Globus pallidus (tissue), 1 donor: ENCODE data around the gene PARP8.
"Not testable (repeated sequence)": the region's sequence is repeated elsewhere in the genome, so short reads cannot be mapped to it uniquely, and the experiment has no call there.

Experiments used
- DNase-seq: peaks from one replicate; pipeline ENCODE4 v3.0.0-alpha.2; 2015; ENCODE audit warnings: low spot score

The PARP8 gene

GRCh38 chr5:50727149-50727496, 60.7 kb downstream of the PARP8 start:
- DNase-seq, result no peak

- no peak for DNase-seq
Measured at GRCh38 chr5:50727845-50728244, 61.4 kb downstream of the PARP8 start.

DNA sequence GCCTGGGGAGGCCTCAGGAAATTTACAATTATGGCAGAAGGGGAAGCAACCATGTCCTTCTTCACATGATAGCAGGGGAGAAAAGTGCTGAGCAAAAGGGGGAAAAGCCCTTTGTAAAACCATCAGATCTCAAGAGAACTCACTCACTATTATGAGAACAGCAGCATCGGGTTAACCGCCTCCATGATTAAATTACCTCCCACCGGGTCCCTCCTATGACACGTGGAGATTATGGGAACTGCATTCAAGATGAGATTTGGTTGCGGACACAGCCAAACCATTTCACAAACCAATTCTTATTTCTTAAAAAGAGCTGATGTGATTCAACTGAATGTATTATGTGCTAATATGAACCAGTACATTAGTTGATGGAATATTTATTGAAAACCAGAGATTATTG, 63.9 kb downstream of the PARP8 start:
- DNase-seq, result no peak

DNA sequence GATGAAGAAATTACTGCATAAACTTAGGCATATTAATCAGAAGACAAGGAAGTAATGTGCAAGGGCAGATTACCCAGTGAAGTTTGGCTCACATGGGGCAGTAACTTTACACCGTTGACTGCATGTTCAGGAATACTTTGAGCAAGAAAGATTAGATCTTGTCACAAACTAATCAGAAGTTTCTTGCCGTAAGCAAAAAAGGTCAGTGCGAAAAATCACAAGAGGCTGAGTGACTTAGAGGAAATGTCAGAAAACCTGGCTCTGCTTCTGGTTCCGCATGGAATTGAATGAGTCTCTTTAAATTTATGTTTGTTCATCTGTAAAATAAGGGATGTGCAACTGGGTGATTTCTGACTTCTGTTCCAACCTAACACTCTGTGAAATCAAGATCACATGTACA, 64.4 kb downstream of the PARP8 start:
- no peak for DNase-seq

DNA sequence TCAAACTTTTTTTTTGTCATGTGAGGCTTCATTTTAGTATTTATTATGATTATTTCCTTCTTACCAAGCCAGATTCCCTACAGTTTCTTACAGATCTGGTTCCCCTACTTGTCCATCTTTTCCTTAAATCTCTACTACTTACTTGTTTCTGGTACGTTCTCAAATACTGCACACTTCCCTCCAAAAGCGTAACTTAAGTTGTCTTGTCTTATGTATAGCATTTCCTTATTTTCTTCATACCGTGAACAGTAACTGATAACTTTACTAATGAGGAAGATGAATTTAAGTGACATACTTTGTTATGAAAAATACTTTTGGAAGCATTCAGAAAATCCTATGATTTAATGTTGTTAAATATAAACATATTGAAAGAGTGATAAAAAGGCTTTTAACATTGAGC, 67.3 kb downstream of the PARP8 start:
- DNase-seq, result no peak

DNA sequence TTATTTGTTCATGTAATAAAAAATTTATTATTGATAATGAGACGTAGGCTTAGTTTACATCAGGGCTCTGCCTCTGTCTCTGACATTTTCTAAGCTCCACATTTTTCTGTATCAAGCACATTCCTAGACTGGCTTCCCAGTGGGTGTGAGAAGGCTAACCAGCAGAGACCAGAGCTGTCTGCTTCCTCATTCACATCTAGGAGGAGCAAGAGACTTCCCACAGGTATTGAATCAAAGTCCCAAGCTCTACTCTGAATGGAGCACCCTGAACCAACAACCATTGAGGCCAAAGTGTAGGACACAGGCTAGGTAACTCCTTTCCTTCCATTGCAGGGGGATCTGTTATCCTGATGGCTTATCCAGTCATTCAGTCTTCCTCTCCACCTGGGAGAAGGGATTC, 72.4 kb downstream of the PARP8 start:
- no peak for DNase-seq

- DNase-seq, result no peak
Measured at GRCh38 chr5:50740832-50741231, 74.4 kb downstream of the PARP8 start.

GRCh38 chr5:50744776-50745175, 78.3 kb downstream of the PARP8 start:
- no peak for DNase-seq

DNA sequence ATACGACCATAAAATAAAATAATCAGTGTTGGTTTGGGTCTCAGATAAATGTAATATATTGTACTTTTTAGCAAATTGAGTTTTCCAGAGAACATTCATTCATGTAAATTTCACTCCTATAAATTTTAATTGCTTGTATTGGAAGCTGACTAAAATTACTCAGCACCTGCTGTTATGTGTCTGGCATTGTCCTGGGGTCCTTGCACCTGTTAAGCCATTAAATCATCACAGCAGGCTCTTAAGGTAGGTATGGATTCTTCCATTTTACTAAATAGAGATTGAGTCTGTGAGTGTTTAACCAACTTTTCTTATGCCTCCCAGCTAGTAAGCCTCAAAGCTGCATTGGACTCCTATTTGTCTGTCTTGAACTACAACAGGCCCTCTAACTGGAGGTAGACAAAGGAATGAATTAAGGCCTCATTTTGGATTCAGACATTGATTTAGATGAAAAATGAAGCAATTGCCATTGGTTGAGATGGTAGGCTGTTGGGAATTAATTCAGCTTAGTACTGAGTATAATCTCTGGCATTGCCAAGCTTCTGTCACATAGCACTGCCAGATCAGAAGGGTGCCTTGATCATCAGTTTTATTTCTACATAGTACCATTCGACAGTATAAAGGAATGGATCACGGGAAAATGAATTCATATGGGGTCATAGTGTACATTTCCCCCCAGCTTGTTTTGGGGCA, 78.9 kb downstream of the PARP8 start:
- no peak for DNase-seq

DNA sequence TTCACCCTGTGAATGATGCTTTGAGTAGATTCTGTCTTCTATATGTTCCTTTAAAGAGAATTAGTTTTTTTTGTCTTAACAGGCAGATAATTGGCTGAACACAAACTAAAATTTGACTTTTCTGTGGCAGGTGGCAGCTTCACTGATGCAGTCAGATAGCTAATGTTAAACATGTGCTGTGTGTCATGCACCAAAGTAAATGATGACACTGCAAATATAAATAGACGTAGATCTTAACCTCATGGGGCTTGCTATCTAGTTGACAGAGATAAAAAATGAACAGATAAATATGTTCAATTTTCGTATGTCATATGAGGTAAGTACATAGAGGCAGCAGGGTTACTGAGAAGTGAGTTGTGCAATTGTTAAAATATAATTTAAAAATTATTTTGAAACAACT, 82.7 kb downstream of the PARP8 start:
- DNase-seq, result no peak

- DNase-seq, result no peak
Measured at GRCh38 chr5:50749873-50750272, 83.4 kb downstream of the PARP8 start.

DNA sequence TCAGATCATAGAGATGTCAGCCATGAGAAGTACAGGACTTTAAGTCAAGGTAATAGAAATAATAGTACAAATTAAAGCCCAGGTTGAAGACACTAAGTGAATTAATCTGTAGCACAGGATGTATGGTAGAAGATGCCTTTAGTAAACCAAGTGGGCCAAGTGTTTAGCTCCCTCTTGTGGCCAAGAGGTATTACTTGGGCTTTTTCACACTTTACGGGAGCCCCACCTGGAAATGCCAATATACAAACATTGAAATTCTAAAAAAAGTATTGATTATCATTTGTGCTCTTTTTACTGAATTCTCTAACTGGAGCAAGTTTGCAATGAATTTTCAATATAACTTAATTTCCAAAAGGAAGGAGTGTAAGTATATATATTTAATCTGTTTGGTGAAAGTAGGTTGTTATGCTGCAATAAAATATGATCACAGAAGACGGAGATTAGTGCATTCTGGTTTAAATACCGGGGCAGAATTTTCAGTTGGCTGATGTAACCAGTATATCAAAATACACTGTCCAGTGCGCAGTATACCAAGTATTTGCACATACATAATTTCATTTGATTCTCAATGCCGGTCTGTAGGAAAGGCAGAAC, 84.7 kb downstream of the PARP8 start:
- peak; percentile 37 for DNase-seq

DNA sequence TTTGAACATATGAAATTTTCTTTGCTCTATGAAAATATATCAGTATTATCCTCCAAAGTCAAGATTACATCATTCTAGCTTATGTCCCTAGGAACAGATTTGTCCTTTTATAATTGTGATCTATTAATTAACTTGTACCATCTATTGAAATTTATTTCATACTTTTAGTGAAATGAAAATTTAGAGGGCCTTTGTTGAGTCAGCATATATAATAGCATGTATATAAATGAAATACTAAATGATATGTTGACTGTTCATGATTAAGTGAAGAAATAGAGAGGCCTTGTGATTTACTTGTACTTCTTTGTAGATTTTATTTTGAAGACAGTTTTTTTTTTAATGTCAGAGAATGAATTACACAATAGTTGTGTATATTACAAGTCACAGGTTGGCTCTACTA, 86.4 kb downstream of the PARP8 start:
- DNase-seq, result no peak

DNA sequence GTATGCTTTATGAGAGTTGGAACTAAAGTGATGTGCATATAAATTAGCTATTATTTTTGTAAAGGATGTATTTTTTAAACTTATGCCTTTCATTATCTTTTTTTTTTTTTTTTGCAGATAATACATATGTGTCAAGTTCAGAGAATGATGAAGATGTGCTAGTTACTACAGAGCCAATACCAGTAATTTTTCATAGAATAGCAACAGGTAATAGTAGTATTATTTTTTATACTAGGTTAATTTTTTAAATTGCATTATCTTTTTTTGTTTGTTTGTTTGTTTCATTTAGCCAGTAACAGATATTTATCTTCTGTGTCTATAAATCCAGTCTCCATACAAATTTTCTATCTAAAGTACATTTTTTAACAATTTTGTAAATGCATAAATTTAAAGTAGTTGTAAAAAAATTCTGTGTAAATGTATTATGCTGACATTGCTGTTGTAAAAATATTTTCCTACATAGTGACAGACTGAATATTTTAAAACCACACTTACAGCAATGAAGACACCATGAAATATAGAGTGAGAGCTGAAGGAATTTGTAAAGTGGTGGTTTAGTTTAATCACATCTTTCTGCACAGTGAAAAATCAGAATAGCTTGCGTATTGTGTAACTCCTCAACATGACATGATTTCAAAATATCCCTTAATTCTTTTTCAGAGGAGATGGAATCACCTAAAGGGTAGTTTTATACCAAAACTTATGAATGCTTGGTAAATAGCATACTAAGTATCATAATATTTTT, 93.3 kb downstream of the PARP8 start:
- DNase-seq, result no peak

DNA sequence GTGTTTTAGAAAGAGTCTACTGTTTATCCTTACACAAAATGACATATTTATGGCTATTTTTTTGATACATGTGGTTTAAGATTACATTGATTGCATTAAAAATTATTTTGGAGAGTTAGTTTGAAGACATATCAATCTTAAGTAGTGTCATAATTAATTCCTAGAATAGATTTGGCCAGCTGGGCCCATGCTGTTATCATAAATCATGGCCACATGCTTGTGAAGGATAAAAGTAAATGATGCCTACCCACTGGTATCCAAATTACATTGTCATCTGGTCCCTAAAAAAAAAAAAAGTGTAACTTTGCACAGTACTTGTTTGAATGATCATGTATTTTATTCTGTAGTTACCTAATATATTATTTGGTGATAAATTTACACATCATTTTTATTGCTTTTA, 96.9 kb downstream of the PARP8 start:
- DNase-seq, result no peak

- no peak for DNase-seq
Measured at GRCh38 chr5:50763846-50764245, 97.4 kb downstream of the PARP8 start.

DNA sequence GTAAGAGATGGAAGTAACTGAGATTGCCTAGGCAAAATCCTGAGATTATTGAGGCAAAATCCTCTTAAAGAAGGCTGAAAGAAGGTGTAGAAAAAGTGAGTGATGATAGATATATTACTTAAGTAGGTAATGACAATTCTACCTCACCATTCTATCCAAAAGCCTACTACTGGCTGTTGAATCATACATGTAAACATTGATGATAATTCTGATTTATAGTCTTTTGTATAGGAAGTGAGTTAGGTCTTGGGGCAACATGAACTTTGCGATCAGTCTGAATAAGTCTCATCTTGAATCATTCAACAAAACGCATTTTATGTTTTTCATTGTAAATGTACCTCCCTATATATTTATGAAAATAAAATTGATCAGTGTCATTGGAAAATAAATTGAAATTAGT, 99.6 kb downstream of the PARP8 start:
- DNase-seq, result no peak

DNA sequence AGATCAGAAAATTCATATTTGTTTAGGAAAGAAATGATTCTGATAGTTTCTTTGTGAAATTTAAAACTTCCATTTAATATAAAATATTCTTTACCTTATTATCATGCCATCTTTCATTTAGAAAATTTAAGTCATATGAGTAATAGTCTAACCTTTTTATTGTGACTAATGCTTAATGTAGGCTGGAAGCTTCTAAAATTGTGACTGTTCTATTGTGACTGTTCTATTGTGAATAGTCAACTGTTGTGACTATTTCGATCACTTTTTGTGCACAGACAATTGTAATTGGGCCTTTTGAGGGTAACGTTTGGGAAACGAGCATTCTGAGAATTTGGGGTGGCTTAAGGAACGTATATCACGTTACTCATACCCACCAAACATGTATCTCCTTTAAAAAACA, 100.0 kb downstream of the PARP8 start:
- DNase-seq, result no peak

- DNase-seq, result no peak
Measured at GRCh38 chr5:50766967-50767366, 100.5 kb downstream of the PARP8 start.

- no peak for DNase-seq
Measured at GRCh38 chr5:50767588-50767987, 101.2 kb downstream of the PARP8 start.

GRCh38 chr5:50768634-50769033, 102.2 kb downstream of the PARP8 start:
- no peak for DNase-seq

DNA sequence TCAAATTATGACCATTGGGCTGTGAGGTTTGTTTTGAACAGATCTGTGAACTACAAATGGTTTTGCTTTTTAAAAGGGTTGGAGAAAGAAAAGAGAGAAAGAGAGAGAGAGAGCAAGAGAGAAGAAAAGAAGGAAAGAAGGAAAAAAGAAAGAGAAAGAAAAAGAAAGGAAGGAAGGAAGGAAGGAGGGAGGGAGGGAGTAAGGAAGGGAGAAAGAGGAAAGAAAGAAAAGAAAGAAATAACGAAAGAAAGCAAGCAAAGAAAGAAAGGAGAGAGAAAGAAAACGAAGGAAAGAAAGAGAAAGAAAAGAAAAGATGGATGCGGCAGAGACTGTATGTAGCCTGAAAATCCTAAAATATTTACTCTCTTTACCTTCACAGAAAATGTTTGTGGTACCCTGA, 104.0 kb downstream of the PARP8 start:
- DNase-seq, result no peak

GRCh38 chr5:50774446-50775175, 108.2 kb downstream of the PARP8 start:
- DNase-seq, result not testable (repeated sequence)
